B cell (primary cell): ENCODE results near the gene GALM. TPM values are rescaled to one million over a fixed set of nuclear protein-coding genes. Genes with fewer than 3 reads are reported as not detected.

Experiments used
- ATAC-seq: fragments of 200-7000 bp; cut with Tn5 transposase; one replicate; pipeline ENCODE4 v1.10.0; 2021; ENCODE audit warnings: low read depth, mild to moderate bottlenecking, moderate number of reproducible peaks, moderate library complexity
- CTCF ChIA-PET: fragments of 350-600 bp; sonication (Branson Sonifier 250); formaldehyde crosslinking; loops from one replicate; lab custom pipeline; 2021; ENCODE audit warnings: antibody characterized with exemption, inconsistent platforms; lab: Charles Lee
- POLR2A ChIA-PET: fragments of 350-600 bp; sonication (Branson Sonifier 250); formaldehyde crosslinking; loops from one replicate; lab custom pipeline; 2021; ENCODE audit warnings: antibody characterized with exemption; lab: Charles Lee
- DNase-seq: peaks from one replicate; pipeline ENCODE4 v3.0.0; 2013
- H2AFZ ChIP-seq: 2 replicates; pipeline ENCODE4 v1.6.1; 2012; ENCODE audit warnings: mild to moderate bottlenecking, low read depth, low read length; ENCODE audit not compliant: insufficient read depth, poor library complexity, severe bottlenecking
- H3K27ac ChIP-seq, 2 donors: 1 replicate in 1 of 2; 2 replicates in 1 of 2; pipeline ENCODE4 v1.5.1; 2012 to 2013; ENCODE audit warnings: low read length in 2 of 2, mild to moderate bottlenecking in 2 of 2, moderate library complexity in 1 of 2
- H3K27me3 ChIP-seq, 4 experiments: fragments of 200-600 bp in 1 of 4; sonication (generic) in 1 of 4; replicated peaks in 1 of 4; 1 replicate in 2 of 4; 2 replicates in 2 of 4; pipeline versions ENCODE4 v1.6.1 to v1.7.0; 2013 to 2016; ENCODE audit warnings: low read length in 3 of 4, mild to moderate bottlenecking in 2 of 4, mixed read lengths in 1 of 4, moderate library complexity in 1 of 4; ENCODE audit not compliant: insufficient read depth in 4 of 4, control insufficient read depth in 3 of 4; ENCODE audit errors: control extremely low read depth in 1 of 4
- H3K36me3 ChIP-seq, 2 experiments: replicated peaks in 1 of 2; 1 replicate in 1 of 2; 2 replicates in 1 of 2; pipeline versions ENCODE4 v1.6.1 to v1.7.1; 2013; ENCODE audit warnings: low read length in 1 of 2; ENCODE audit not compliant: insufficient read depth in 2 of 2, control insufficient read depth in 1 of 2; ENCODE audit errors: control extremely low read depth in 1 of 2, extremely low read depth in 1 of 2
- H3K4me1 ChIP-seq, 2 donors: fragments of 200-600 bp in 1 of 2; sonication (generic) in 1 of 2; 1 replicate in 1 of 2; 2 replicates in 1 of 2; pipeline versions ENCODE4 v1.5.1 to v1.6.1; 2013 to 2017; ENCODE audit warnings: low read length in 2 of 2; ENCODE audit not compliant: control insufficient read depth in 2 of 2, insufficient read depth in 2 of 2
- H3K4me2 ChIP-seq: replicated peaks from 2 replicates; pipeline ENCODE3; 2012; ENCODE audit warnings: mild to moderate bottlenecking, low read depth, low read length; ENCODE audit not compliant: poor library complexity, severe bottlenecking
- H3K4me3 ChIP-seq, 5 experiments: fragments of 200-600 bp in 1 of 5; sonication (generic) in 1 of 5; 1 replicate in 3 of 5; 2 replicates in 2 of 5; pipeline versions ENCODE4 v1.5.1 to v1.7.0; 2011 to 2016; ENCODE audit warnings: low read length in 4 of 5, mild to moderate bottlenecking in 4 of 5, low read depth in 2 of 5, control low read depth in 1 of 5, moderate library complexity in 1 of 5; ENCODE audit not compliant: insufficient read depth in 1 of 5; ENCODE audit errors: control extremely low read depth in 1 of 5, extremely low read depth in 1 of 5
- H3K79me2 ChIP-seq: fragments of 200-600 bp; sonication (generic); one replicate; pipeline ENCODE4 v1.6.0; 2016; ENCODE audit warnings: low read length; ENCODE audit not compliant: control insufficient read depth, insufficient read depth
- H3K9ac ChIP-seq: fragments of 200-600 bp; sonication (generic); 2 replicates; pipeline ENCODE4 v1.6.1; 2017; ENCODE audit warnings: mild to moderate bottlenecking, low read length, moderate library complexity
- H3K9me3 ChIP-seq, 3 donors: one replicate each; pipeline versions ENCODE4 v1.6.1 to v1.7.1; 2013; ENCODE audit warnings: low read length in 2 of 3; ENCODE audit not compliant: control insufficient read depth in 2 of 3, insufficient read depth in 1 of 3; ENCODE audit errors: control extremely low read depth in 1 of 3
- H4K20me1 ChIP-seq: 2 replicates; pipeline ENCODE4 v1.6.0; 2012; ENCODE audit warnings: mild to moderate bottlenecking, low read length; ENCODE audit not compliant: insufficient read depth, control insufficient read depth, poor library complexity, severe bottlenecking
- H3K27ac Mint-ChIP-seq: one replicate; pipeline ENCODE4 v1.8.0; 2021; ENCODE audit warnings: mixed read lengths
- H3K27me3 Mint-ChIP-seq: one replicate; pipeline ENCODE4 v1.8.0; 2021; ENCODE audit warnings: mixed read lengths
- H3K4me1 Mint-ChIP-seq: one replicate; pipeline ENCODE4 v1.8.0; 2021; ENCODE audit warnings: mixed read lengths
- H3K4me3 Mint-ChIP-seq: one replicate; pipeline ENCODE4 v1.8.0; 2021; ENCODE audit warnings: mixed read lengths
- H3K9me3 Mint-ChIP-seq: one replicate; pipeline ENCODE4 v1.8.0; 2022; ENCODE audit warnings: mixed read lengths; ENCODE audit not compliant: insufficient read depth
- EZH2 ChIP-seq: IDR thresholded peaks from 2 replicates; pipeline ENCODE4 v1.6.1; 2012; ENCODE audit warnings: borderline replicate concordance, low read depth, mild to moderate bottlenecking, moderate library complexity, low read length; ENCODE audit not compliant: insufficient read depth, poor library complexity, severe bottlenecking
- WGBS: methylation state at CpG from one replicate; pipeline ENCODE4 v1.1.5; 2013; ENCODE audit warnings: missing lambda C conversion rate; ENCODE audit not compliant: insufficient coverage; 5-methylcytosine and 5-hydroxymethylcytosine counted together
- intact Hi-C: fragments of 100-400 bp; cut with micrococcal nuclease; formaldehyde crosslinking; loops from one replicate; pipeline ENCODE4 v1.10.0; 2022
- polyA plus RNA-seq: library from polyadenylated mRNA; depleted of rRNA; stranded (reverse); fragments of >200 nt; gene quantifications from 2 replicates; pipeline ENCODE4 v1.2.3, GENCODE V29; 2012
- total RNA-seq, 2 donors: library from RNA; stranded (reverse); fragments of 120-200 nt in 1 of 2; gene quantifications; 1 replicate in 1 of 2; 2 replicates in 1 of 2; pipeline versions ENCODE4 v1.2.3 to v1.2.4, GENCODE V29; 2013 to 2022
- TF ChIP-seq, protein P1 (sequence below): fragments of 200-600 bp; IDR thresholded peaks from one replicate; pipeline ENCODE4 v1.8.0; 2022; ENCODE audit warnings: antibody characterized with exemption, mild to moderate bottlenecking

GALM gene
- total and polyA plus RNA-seq, 2 donors (not counting 1 experiment from before 2014, with no cell fraction given): 5.1 to 9.7 TPM

DNA sequence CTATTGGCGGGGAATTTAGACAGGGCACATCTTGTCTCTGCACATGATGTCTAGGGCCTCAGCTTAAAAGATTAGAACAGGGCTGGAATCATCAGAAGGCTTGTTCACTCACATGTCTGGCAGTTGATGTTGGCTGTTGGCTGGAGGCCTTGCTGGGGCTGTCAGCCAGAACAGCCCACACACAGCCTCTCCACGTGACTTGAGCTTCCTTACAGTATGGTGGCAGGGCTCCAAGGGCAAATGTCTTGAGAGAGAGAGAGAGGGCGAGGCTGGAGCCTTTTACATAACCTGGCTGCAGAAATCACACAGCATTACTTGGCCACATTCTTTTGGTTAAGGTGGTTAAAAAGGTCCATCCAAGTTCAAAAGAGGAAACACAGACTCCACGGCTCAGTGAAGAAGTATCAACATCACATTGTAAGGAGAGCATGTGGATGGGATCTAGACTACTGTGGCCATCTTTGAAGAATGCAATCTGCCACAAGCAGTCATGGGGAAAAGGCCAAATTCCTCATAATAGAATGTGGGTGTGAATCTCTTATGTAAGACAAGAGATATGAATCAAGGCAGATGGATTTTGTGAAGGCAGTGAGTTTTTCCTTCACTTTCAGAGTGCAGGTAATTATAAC, 54.8 kb downstream of the GALM start:
- H3K36me3 ChIP-seq: peaks cover 0 to 4% of the 10 kb centered on the region in 2 experiments
- H3K9me3 ChIP-seq: peaks cover 0 to 7% (median 0%) of the 10 kb centered on the region in 3 donors
- Mint-ChIP-seq H3K9me3 (peaks cover 3% of the 10 kb centered on the region), H3K27ac (no peak overlapping the region), H3K27me3 (no peaks in the 10 kb centered on the region), H3K4me3 (no peak overlapping the region), H3K4me1 (peaks cover 21% of the 10 kb centered on the region)
- ATAC-seq (no peak), DNase-seq (no peak)
- H2AFZ ChIP-seq: no peak overlapping the region
- WGBS: 20% methylated on average over 2 of the region's 4 CpGs
- no peak overlapping the region for H3K9ac ChIP-seq
- ChIA-PET POLR2A (interaction anchor here (0.5 kb wide), 1 partner anchor 23 kb away, joined by 4 read pairs; no protein-coding TSS in a partner anchor), CTCF (interaction anchor here (0.8 kb wide), 1 partner anchor 405 kb away, joined by 3 read pairs; no protein-coding TSS in a partner anchor)
- intact Hi-C loops: no loop called here
- H3K4me1 ChIP-seq: peaks cover 11% of the 10 kb centered on the region in 2 donors
- no peak overlapping the region for H3K4me2 ChIP-seq
- no peak for TF ChIP-seq EZH2
- TF ChIP-seq, protein P1, sequence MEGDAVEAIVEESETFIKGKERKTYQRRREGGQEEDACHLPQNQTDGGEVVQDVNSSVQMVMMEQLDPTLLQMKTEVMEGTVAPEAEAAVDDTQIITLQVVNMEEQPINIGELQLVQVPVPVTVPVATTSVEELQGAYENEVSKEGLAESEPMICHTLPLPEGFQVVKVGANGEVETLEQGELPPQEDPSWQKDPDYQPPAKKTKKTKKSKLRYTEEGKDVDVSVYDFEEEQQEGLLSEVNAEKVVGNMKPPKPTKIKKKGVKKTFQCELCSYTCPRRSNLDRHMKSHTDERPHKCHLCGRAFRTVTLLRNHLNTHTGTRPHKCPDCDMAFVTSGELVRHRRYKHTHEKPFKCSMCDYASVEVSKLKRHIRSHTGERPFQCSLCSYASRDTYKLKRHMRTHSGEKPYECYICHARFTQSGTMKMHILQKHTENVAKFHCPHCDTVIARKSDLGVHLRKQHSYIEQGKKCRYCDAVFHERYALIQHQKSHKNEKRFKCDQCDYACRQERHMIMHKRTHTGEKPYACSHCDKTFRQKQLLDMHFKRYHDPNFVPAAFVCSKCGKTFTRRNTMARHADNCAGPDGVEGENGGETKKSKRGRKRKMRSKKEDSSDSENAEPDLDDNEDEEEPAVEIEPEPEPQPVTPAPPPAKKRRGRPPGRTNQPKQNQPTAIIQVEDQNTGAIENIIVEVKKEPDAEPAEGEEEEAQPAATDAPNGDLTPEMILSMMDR: no peak
- no peak overlapping the region for H3K4me3 ChIP-seq
- no peaks in the 10 kb centered on the region for H4K20me1 ChIP-seq
- no peaks in the 10 kb centered on the region for H3K27me3 ChIP-seq
- no peaks in the 10 kb centered on the region for H3K79me2 ChIP-seq
- no peak overlapping the region for H3K27ac ChIP-seq
